ENCODE results near the gene INTS3. TPM values are rescaled to one million over a fixed set of nuclear protein-coding genes. Genes with fewer than 3 reads are reported as not detected.
A peak's percentile ranks its signal among the peaks of the same experiment; 100 is the strongest.
"Not testable (repeated sequence)": the region's sequence is repeated elsewhere in the genome, so short reads cannot be mapped to it uniquely, and the experiment has no call there.

INTS3 gene
- total RNA-seq, 1 experiment from 2014 or later, result 56.7 TPM

GRCh38 chr1:153778824-153779519 lies 51.1 kb downstream of the INTS3 start:
- ChIA-PET POLR2A (ENCODE audit: low non-redundant PET) (no interaction called here), CTCF (no interaction called here)
- intact Hi-C loops (cut with micrococcal nuclease; ENCODE audit: unreplicated experiment), result loop anchor here (10.0 kb wide), 1 partner anchor 264 kb away; no protein-coding TSS in a partner anchor
- Histone ChIP-seq H3K27ac (ENCODE audit: low read depth, low read length, poor library complexity, severe bottlenecking) (no peak overlapping the region), H3K36me3 (ENCODE audit: insufficient read depth, low read length, poor library complexity, severe bottlenecking) (no peaks in the 10 kb centered on the region), H3K4me3 (ENCODE audit: low read depth, low read length, poor library complexity, severe bottlenecking) (no peak overlapping the region), H3K27me3 (replicated peaks; ENCODE audit: insufficient read depth, low read depth, low read length, poor library complexity) (no peaks in the 10 kb centered on the region), H3K4me1 (ENCODE audit: insufficient read depth, low read length, poor library complexity, severe bottlenecking) (peaks cover 20% of the 10 kb centered on the region), H3K9me3 (ENCODE audit: low read depth, low read length, poor library complexity, severe bottlenecking) (no peaks in the 10 kb centered on the region)
- no TSS peak for BruUV-seq (replicated peaks)
- no peak for DNase-seq (ENCODE audit: low spot score)
- no peak for TF ChIP-seq EZH2 (IDR thresholded peaks at IDR 0.05; ENCODE audit: borderline replicate concordance, low read depth, low read length, poor library complexity, severe bottlenecking)
- no peak for TF ChIP-seq CTCF (conservative IDR thresholded peaks at IDR 0.05; ENCODE audit: low read depth, low read length)

DNA sequence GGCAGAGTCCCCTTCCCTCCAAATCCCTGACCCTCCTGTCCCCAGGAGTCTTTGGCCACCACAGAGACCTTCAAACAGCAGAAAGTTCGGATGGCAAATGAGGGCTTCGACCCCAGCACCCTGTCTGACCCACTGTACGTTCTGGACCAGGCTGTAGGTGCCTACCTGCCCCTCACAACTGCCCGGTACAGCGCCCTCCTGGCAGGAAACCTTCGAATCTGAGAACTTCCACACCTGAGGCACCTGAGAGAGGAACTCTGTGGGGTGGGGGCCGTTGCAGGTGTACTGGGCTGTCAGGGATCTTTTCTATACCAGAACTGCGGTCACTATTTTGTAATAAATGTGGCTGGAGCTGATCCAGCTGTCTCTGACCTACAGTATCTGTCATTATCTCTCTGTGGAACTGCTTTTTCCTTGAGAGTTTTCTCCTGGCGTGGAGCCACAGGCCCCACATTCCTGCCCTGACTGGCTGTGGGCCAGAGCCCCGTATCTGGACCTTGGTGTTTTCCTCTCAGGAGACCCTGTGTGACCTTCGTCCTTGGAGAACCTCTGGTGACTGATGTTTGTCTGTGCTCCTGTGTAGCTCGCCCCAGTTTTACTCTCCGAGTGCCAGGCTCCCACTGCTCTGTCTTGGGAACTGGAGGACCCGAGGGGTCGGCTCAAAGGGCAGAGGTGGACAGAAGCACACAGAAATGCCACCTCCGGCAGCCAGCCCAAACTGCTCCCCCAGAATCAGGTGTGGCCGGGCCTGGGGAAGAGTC lies 52.1 kb downstream of the INTS3 start:
- Histone ChIP-seq H3K27ac (ENCODE audit: low read depth, low read length, poor library complexity, severe bottlenecking) (no peak overlapping the region), H3K4me1 (ENCODE audit: insufficient read depth, low read length, poor library complexity, severe bottlenecking) (peaks cover 20% of the 10 kb centered on the region), H3K9me3 (ENCODE audit: low read depth, low read length, poor library complexity, severe bottlenecking) (no peaks in the 10 kb centered on the region), H3K27me3 (replicated peaks; ENCODE audit: insufficient read depth, low read depth, low read length, poor library complexity) (no peaks in the 10 kb centered on the region), H3K4me3 (ENCODE audit: low read depth, low read length, poor library complexity, severe bottlenecking) (no peak overlapping the region), H3K36me3 (ENCODE audit: insufficient read depth, low read length, poor library complexity, severe bottlenecking) (no peaks in the 10 kb centered on the region)
- POLR2A ChIA-PET (ENCODE audit: low non-redundant PET), result no interaction called here
- intact Hi-C loops (cut with micrococcal nuclease; ENCODE audit: unreplicated experiment), result loop anchor here (5.0 to 10.0 kb wide), 2 partner anchors 207 to 265 kb away; partner anchors contain the start of gene RAB13
- DNase-seq (ENCODE audit: low spot score), result no peak
- CTCF ChIA-PET, result no interaction called here
- TF ChIP-seq CTCF (conservative IDR thresholded peaks at IDR 0.05; ENCODE audit: low read depth, low read length) (no peak), EZH2 (IDR thresholded peaks at IDR 0.05; ENCODE audit: borderline replicate concordance, low read depth, low read length, poor library complexity, severe bottlenecking) (no peak)
- no TSS peak for BruUV-seq (replicated peaks)

GRCh38 chr1:153780551-153780950 lies 52.7 kb downstream of the INTS3 start:
- Histone ChIP-seq H3K27me3 (replicated peaks; ENCODE audit: insufficient read depth, low read depth, low read length, poor library complexity) (no peaks in the 10 kb centered on the region), H3K27ac (ENCODE audit: low read depth, low read length, poor library complexity, severe bottlenecking) (no peak overlapping the region), H3K4me1 (ENCODE audit: insufficient read depth, low read length, poor library complexity, severe bottlenecking) (peaks cover 16% of the 10 kb centered on the region), H3K9me3 (ENCODE audit: low read depth, low read length, poor library complexity, severe bottlenecking) (no peaks in the 10 kb centered on the region), H3K36me3 (ENCODE audit: insufficient read depth, low read length, poor library complexity, severe bottlenecking) (no peaks in the 10 kb centered on the region), H3K4me3 (ENCODE audit: low read depth, low read length, poor library complexity, severe bottlenecking) (no peak overlapping the region)
- BruUV-seq (replicated peaks), result no TSS peak
- ChIA-PET CTCF (no interaction called here), POLR2A (ENCODE audit: low non-redundant PET) (interaction anchor here (0.6 kb wide), 1 partner anchor 68 kb away, joined by 4 read pairs; no protein-coding TSS in a partner anchor)
- DNase-seq (ENCODE audit: low spot score), result no peak
- no peak for TF ChIP-seq CTCF (conservative IDR thresholded peaks at IDR 0.05; ENCODE audit: low read depth, low read length)
- no peak for TF ChIP-seq EZH2 (IDR thresholded peaks at IDR 0.05; ENCODE audit: borderline replicate concordance, low read depth, low read length, poor library complexity, severe bottlenecking)
- intact Hi-C loops (cut with micrococcal nuclease; ENCODE audit: unreplicated experiment), result loop anchor here (5.0 kb wide), 1 partner anchor 207 kb away; the partner anchor contains the start of gene RAB13

DNA sequence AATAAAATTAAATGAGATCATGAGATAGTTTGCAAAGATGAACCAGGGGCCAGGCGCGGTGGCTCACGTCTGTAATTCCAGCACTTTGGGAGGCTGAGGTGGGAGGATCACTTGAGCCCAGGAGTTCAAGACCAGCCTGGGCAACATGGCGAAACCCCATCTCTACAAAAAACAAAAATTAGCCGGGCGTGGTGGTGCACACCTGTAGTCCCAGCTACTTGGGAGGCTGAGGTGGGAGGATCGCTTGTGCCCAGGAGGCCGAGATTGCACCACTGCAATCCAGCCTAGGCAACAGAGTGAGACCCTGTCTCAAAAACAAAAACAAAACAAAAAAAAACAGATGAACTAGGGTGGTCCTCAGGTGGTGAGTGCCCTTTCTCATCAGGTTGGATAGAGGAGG lies 54.8 kb downstream of the INTS3 start:
- DNase-seq (ENCODE audit: low spot score); H3K27ac ChIP-seq (ENCODE audit: low read depth, low read length, poor library complexity, severe bottlenecking); H3K4me1 ChIP-seq (ENCODE audit: insufficient read depth, low read length, poor library complexity, severe bottlenecking); CTCF ChIA-PET; POLR2A ChIA-PET (ENCODE audit: low non-redundant PET); H3K36me3 ChIP-seq (ENCODE audit: insufficient read depth, low read length, poor library complexity, severe bottlenecking); H3K27me3 ChIP-seq (replicated peaks; ENCODE audit: insufficient read depth, low read depth, low read length, poor library complexity); H3K9me3 ChIP-seq (ENCODE audit: low read depth, low read length, poor library complexity, severe bottlenecking); BruUV-seq (replicated peaks): not testable (repeated sequence)
- peak overlapping the region; percentile 59 for H3K4me3 ChIP-seq (ENCODE audit: low read depth, low read length, poor library complexity, severe bottlenecking)
- intact Hi-C loops (cut with micrococcal nuclease; ENCODE audit: unreplicated experiment), result loop anchor here (5.0 kb wide), 1 partner anchor 205 kb away; the partner anchor contains the start of gene RAB13

Measured in A673 (cell line).